Left lung (tissue), 14 donors: ENCODE measurements around the gene CDC42EP4. TPM values are rescaled to one million over a fixed set of nuclear protein-coding genes. Genes with fewer than 3 reads are reported as not detected.

Source experiments
- ATAC-seq: fragments of 200-7000 bp; cut with Tn5 transposase; one replicate; pipeline ENCODE4 v1.9.1; 2020; ENCODE audit warnings: moderate library complexity
- DNase-seq, 4 donors: peaks; one replicate each; pipeline ENCODE4 v3.0.0-alpha.2; 2013 to 2020
- H3K27ac ChIP-seq, 2 donors: fragments of 200-600 bp; sonication (generic) in 1 of 2; one replicate each; pipeline versions ENCODE4 v1.5.0 to v1.8.0; 2020 to 2021
- H3K27me3 ChIP-seq, 2 donors: fragments of 200-600 bp; sonication (generic) in 1 of 2; one replicate each; pipeline versions ENCODE4 v1.5.0 to v1.8.0; 2020 to 2021
- H3K36me3 ChIP-seq, 2 donors: fragments of 200-600 bp; sonication (generic) in 1 of 2; one replicate each; pipeline versions ENCODE4 v1.5.0 to v1.8.0; 2020 to 2021
- H3K4me1 ChIP-seq, 2 donors: fragments of 200-600 bp; one replicate each; pipeline ENCODE4 v1.8.0; 2021
- H3K4me3 ChIP-seq, 2 donors: fragments of 200-600 bp; sonication (generic) in 1 of 2; one replicate each; pipeline versions ENCODE4 v1.5.0 to v1.8.0; 2020 to 2021; ENCODE audit warnings: mild to moderate bottlenecking in 1 of 2
- H3K9me3 ChIP-seq, 2 donors: fragments of 200-600 bp; sonication (generic) in 1 of 2; one replicate each; pipeline versions ENCODE4 v1.5.0 to v1.8.0; 2020 to 2021
- intact Hi-C, 2 donors: fragments of 100-400 bp; cut with DNase I; formaldehyde crosslinking; loops; one replicate each; pipeline versions ENCODE4 v1.11.2 to v1.14.2; 2022
- long read RNA-seq, 12 donors: library from polyadenylated mRNA in 2 of 12; unstranded in 2 of 12; transcript quantifications; one replicate each; pipeline ENCODE4 v2.0.0 and lab custom pipeline, GENCODE V29; 2019 to 2026
- polyA plus RNA-seq, 6 donors: library from polyadenylated mRNA; unstranded; fragments of 120-200 nt; gene quantifications; one replicate each; pipeline ENCODE4 v1.2.1, GENCODE V29; 2013; ENCODE audit not compliant: insufficient read length in 6 of 6
- total RNA-seq, 2 donors: library from RNA; stranded (reverse); fragmentation: NEBNext Ultra II Directional; extraction: Animal tissue kit (Norgen Biotek cat#: 25700); gene quantifications; one replicate each; pipeline ENCODE4 v1.2.1, GENCODE V29; 2021
- TF ChIP-seq, protein P1 (sequence below), 2 donors: fragments of 200-600 bp; sonication (generic) in 1 of 2; IDR thresholded peaks; one replicate each; pipeline versions ENCODE4 v1.5.0 to v1.8.0; 2021; ENCODE audit warnings: antibody characterized with exemption in 2 of 2
- donor health status: DM: no; HTN: yes; CAD: no.
- donor health status: DM: no; HTN: no; CAD: no.

The CDC42EP4 gene
- total RNA-seq (10 to 100 TPM; 30.2 to 48.6 TPM), polyA plus RNA-seq (10 to 100 TPM; 65.2 to 86.3 (median 72.6) TPM)
- long read RNA-seq, donor 1, transcript CDC42EP4-205 (2 exons, 1,022 nt): minor isoform, 8 of 44 reads
- long read RNA-seq, donor 1, transcript CDC42EP4-201 (2 exons, 3,272 nt): major isoform, 36 of 44 reads
- long read RNA-seq, donor 1, partial matches to known transcripts: 0 of 44 reads
- long read RNA-seq, donor 1, other reads (novel, unspliced or antisense): 0 of 44 reads
- long read RNA-seq, donor 2, transcript CDC42EP4-205 (2 exons, 1,022 nt): minor isoform, 11 of 37 reads
- long read RNA-seq, donor 2, transcript CDC42EP4-201 (2 exons, 3,272 nt): major isoform, 25 of 37 reads
- long read RNA-seq, donor 2, partial matches to known transcripts: 0 of 37 reads
- long read RNA-seq, donor 2, other reads (novel, unspliced or antisense): 0 of 37 reads
- long read RNA-seq, donor 3, transcript CDC42EP4-201 (2 exons, 3,272 nt): major isoform, 21 of 23 reads
- long read RNA-seq, donor 3, partial matches to known transcripts: 0 of 23 reads
- long read RNA-seq, donor 3, other reads (novel, unspliced or antisense): 0 of 23 reads
- long read RNA-seq, donor 4, partial matches to known transcripts: 0 of 6 reads
- long read RNA-seq, donor 4, other reads (novel, unspliced or antisense): 4 of 6 reads
- long read RNA-seq, donor 5, transcript CDC42EP4-201 (2 exons, 3,272 nt): major isoform, 27 of 29 reads
- long read RNA-seq, donor 5, partial matches to known transcripts: 0 of 29 reads
- long read RNA-seq, donor 5, other reads (novel, unspliced or antisense): 0 of 29 reads
- long read RNA-seq, donor 6, transcript CDC42EP4-201 (2 exons, 3,272 nt): major isoform, 21 of 25 reads
- long read RNA-seq, donor 6, partial matches to known transcripts: 0 of 25 reads
- long read RNA-seq, donor 6, other reads (novel, unspliced or antisense): 0 of 25 reads
- long read RNA-seq, donor 7, transcript CDC42EP4-201 (2 exons, 3,272 nt): major isoform, 7 of 9 reads
- long read RNA-seq, donor 7, partial matches to known transcripts: 0 of 9 reads
- long read RNA-seq, donor 7, other reads (novel, unspliced or antisense): 0 of 9 reads
- long read RNA-seq, donor 8, transcript CDC42EP4-205 (2 exons, 1,022 nt): minor isoform, 5 of 30 reads
- long read RNA-seq, donor 8, transcript CDC42EP4-201 (2 exons, 3,272 nt): major isoform, 24 of 30 reads
- long read RNA-seq, donor 8, partial matches to known transcripts: 0 of 30 reads
- long read RNA-seq, donor 8, other reads (novel, unspliced or antisense): 0 of 30 reads
- long read RNA-seq, donor 9: 0 reads
- long read RNA-seq, donor 10, partial matches to known transcripts: 0 of 5 reads
- long read RNA-seq, donor 10, other reads (novel, unspliced or antisense): 3 of 5 reads
- long read RNA-seq, donor 11: 0 reads
- long read RNA-seq, donor 12, transcript CDC42EP4-205 (2 exons, 1,022 nt): minor isoform, 6 of 21 reads
- long read RNA-seq, donor 12, transcript CDC42EP4-201 (2 exons, 3,272 nt): major isoform, 15 of 21 reads
- long read RNA-seq, donor 12, partial matches to known transcripts: 0 of 21 reads
- long read RNA-seq, donor 12, other reads (novel, unspliced or antisense): 0 of 21 reads

GRCh38 chr17:73311781-73312641, at the start of gene CDC42EP4:
Gene CDC42EP4 (minus strand): TSS chr17:73312001. CDS start chr17:73286500, 25,501 bp downstream.
- ATAC-seq: peak; percentile 84

DNA sequence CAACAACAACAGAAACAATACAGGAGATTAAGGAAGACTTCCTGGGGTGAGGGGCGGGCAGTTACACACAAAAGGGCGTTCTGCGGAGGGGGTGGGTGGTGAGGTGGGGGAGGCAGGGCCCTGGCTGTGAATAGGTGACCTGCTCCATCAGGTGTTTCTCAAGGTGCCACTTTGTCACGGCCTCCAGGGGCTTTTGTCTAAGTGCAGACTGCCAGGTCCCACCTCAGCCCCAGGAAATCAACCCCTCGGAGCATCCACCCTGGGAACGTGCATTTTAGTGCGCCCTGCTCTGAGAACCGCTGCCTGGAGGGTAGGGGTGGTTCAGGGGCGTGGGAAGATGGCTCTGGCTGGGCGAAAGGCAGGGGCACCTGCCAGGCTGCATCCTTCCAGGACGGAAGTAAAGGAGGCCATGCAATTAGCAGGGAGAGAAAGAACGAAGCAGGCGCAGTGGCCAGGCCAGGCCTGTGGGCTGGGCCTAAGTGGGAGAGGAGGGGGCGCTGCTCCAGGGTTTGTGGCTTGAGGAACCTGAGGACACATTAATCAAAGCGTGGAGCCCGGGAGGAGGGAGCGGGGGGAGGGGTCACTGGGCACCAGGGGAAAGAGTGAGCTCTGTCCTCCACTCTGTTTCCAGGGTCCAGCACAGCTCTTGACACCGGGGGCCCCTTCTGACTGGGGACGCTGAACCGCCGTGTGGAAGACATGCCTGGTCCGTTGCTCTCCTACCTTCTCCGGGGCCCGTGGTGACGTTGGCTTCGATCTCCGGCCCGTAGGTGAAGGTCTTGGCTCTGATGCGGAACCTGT, 49.4 kb upstream of the CDC42EP4 start:
- DNase-seq (no peak), ATAC-seq (no peak)
- Histone ChIP-seq H3K36me3 (no peaks in the 10 kb centered on the region), H3K4me3 (no peak overlapping the region), H3K4me1 (peaks cover 0 to 4% of the 10 kb centered on the region in 2 donors), H3K27ac (no peak overlapping the region), H3K27me3 (no peaks in the 10 kb centered on the region), H3K9me3 (no peaks in the 10 kb centered on the region)
- TF ChIP-seq, protein P1, sequence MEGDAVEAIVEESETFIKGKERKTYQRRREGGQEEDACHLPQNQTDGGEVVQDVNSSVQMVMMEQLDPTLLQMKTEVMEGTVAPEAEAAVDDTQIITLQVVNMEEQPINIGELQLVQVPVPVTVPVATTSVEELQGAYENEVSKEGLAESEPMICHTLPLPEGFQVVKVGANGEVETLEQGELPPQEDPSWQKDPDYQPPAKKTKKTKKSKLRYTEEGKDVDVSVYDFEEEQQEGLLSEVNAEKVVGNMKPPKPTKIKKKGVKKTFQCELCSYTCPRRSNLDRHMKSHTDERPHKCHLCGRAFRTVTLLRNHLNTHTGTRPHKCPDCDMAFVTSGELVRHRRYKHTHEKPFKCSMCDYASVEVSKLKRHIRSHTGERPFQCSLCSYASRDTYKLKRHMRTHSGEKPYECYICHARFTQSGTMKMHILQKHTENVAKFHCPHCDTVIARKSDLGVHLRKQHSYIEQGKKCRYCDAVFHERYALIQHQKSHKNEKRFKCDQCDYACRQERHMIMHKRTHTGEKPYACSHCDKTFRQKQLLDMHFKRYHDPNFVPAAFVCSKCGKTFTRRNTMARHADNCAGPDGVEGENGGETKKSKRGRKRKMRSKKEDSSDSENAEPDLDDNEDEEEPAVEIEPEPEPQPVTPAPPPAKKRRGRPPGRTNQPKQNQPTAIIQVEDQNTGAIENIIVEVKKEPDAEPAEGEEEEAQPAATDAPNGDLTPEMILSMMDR (IDR thresholded peaks at IDR 0.05): no peak
- intact Hi-C loops: loop anchor here (5.0 to 10.0 kb wide), 3 partner anchors 94 to 626 kb away; no protein-coding TSS in a partner anchor

More at GRCh38 chr17:73311781-73312641, at the start of gene CDC42EP4:
- Histone ChIP-seq H3K4me1 (peaks cover 23 to 40% of the 10 kb centered on the region in 2 donors), H3K4me3 (peak within 1 kb of the TSS; percentile 97 to 100), H3K9me3 (no peaks in the 10 kb centered on the region), H3K36me3 (no peaks in the 10 kb centered on the region), H3K27ac (peak within 1 kb of the TSS; percentile 84 to 97), H3K27me3 (no peaks in the 10 kb centered on the region)
- intact Hi-C loops: no loop called here
- TF ChIP-seq, protein P1 (IDR thresholded peaks at IDR 0.05): no peak
- DNase-seq: peak; percentile 94 to 98 (median 96)

- Histone ChIP-seq H3K9me3 (no peaks in the 10 kb centered on the region), H3K4me3 (no peak overlapping the region), H3K4me1 (peaks cover 0 to 4% of the 10 kb centered on the region in 2 donors), H3K27me3 (no peaks in the 10 kb centered on the region), H3K27ac (no peak overlapping the region), H3K36me3 (no peaks in the 10 kb centered on the region)
- TF ChIP-seq, protein P1 (IDR thresholded peaks at IDR 0.05): no peak
- intact Hi-C loops: loop anchor here (5.0 to 10.0 kb wide), 3 partner anchors 93 to 625 kb away; no protein-coding TSS in a partner anchor
- ATAC-seq (peak; percentile 93), DNase-seq (peak in 3 of 4 donors; percentile 55 to 87 (median 76))
Measured at GRCh38 chr17:73359987-73360410, 48.2 kb upstream of the CDC42EP4 start.
